Smooth muscle cell (in vitro differentiated cells): Measurements from ENCODE around the gene MDK. TPM values are rescaled to one million over a fixed set of nuclear protein-coding genes. Genes with fewer than 3 reads are reported as not detected.

Experiments
- DNase-seq: peaks from one replicate; lab custom pipeline; 2025; ENCODE audit not compliant: unreplicated experiment; lab: John Stamatoyannopoulos, UW
- H2AFZ ChIP-seq: fragments of 200-600 bp; sonication (generic); 2 replicates; pipeline ENCODE4 v1.6.0; 2016; ENCODE audit warnings: antibody characterized with exemption, low read depth, mild to moderate bottlenecking
- H3F3A ChIP-seq: fragments of 200-600 bp; sonication (generic); 2 replicates; pipeline ENCODE4 v1.6.0; 2017; ENCODE audit warnings: antibody characterized with exemption, low read depth
- H3K27ac ChIP-seq: fragments of 200-600 bp; sonication (generic); 2 replicates; pipeline ENCODE4 v1.5.1; 2016; ENCODE audit warnings: low read depth, mild to moderate bottlenecking
- H3K27me3 ChIP-seq: fragments of 200-600 bp; sonication (generic); 2 replicates; pipeline ENCODE4 v1.6.1; 2016; ENCODE audit warnings: low read depth, mild to moderate bottlenecking
- H3K36me3 ChIP-seq: fragments of 200-600 bp; sonication (generic); 2 replicates; pipeline ENCODE4 v1.5.1; 2016; ENCODE audit warnings: low read depth
- H3K4me1 ChIP-seq: fragments of 200-600 bp; sonication (generic); 2 replicates; pipeline ENCODE4 v1.5.1; 2016; ENCODE audit warnings: low read depth
- H3K4me2 ChIP-seq: fragments of 200-600 bp; sonication (generic); 2 replicates; pipeline ENCODE4 v1.6.0; 2016; ENCODE audit warnings: mild to moderate bottlenecking
- H3K4me3 ChIP-seq: fragments of 200-600 bp; sonication (generic); 2 replicates; pipeline ENCODE4 v1.5.1; 2016; ENCODE audit warnings: mild to moderate bottlenecking
- H3K79me2 ChIP-seq: fragments of 200-600 bp; sonication (generic); 2 replicates; pipeline ENCODE4 v1.6.0; 2016; ENCODE audit warnings: low read depth, mild to moderate bottlenecking
- H3K9ac ChIP-seq: fragments of 200-600 bp; sonication (generic); 2 replicates; pipeline ENCODE4 v1.6.0; 2016; ENCODE audit warnings: low read depth
- H3K9me3 ChIP-seq: fragments of 200-600 bp; sonication (generic); replicated peaks from 2 replicates; pipeline ENCODE4 v1.5.1; 2016; ENCODE audit warnings: low read depth
- H4K20me1 ChIP-seq: fragments of 200-600 bp; sonication (generic); 2 replicates; pipeline ENCODE4 v1.6.0; 2016; ENCODE audit warnings: low read depth
- WGBS: methylation state at CpG from one replicate; pipeline ENCODE4 v1.1.7; 2016; ENCODE audit warnings: low lambda C conversion rate; 5-methylcytosine and 5-hydroxymethylcytosine counted together
- polyA plus RNA-seq: library from polyadenylated mRNA; unstranded; fragments of >200 nt; fragmentation: Nextera tagmentation; extraction: Ambion mirVana; gene quantifications from 2 replicates; pipeline ENCODE4 v1.2.1, GENCODE V29; 2016
- total RNA-seq: library from RNA; depleted of rRNA; stranded (reverse); fragments of >200 nt; gene quantifications from 2 replicates; pipeline ENCODE4 v1.2.3, GENCODE V29; 2014
- TF ChIP-seq, protein P1 (sequence below): fragments of 200-600 bp; sonication (generic); IDR thresholded peaks from 2 replicates; pipeline ENCODE4 v1.5.1; 2017; ENCODE audit warnings: borderline replicate concordance, mild to moderate bottlenecking, antibody characterized with exemption; ENCODE audit not compliant: insufficient read depth, poor library complexity, severe bottlenecking

The MDK gene
- total and polyA plus RNA-seq, 2 experiments from 2014 or later = 490 to 667 TPM

- peaks cover 15% of the 10 kb centered on the region for H4K20me1 ChIP-seq
- peaks cover 20% of the 10 kb centered on the region for H3K4me1 ChIP-seq
- H3K27ac ChIP-seq = no peak overlapping the region
- no peak overlapping the region for H2AFZ ChIP-seq
- no peaks in the 10 kb centered on the region for H3K79me2 ChIP-seq
- H3K4me2 ChIP-seq = no peak overlapping the region
- no peak overlapping the region for H3K4me3 ChIP-seq
- no peak overlapping the region for H3K9ac ChIP-seq
- H3K27me3 ChIP-seq = no peaks in the 10 kb centered on the region
- no peaks in the 10 kb centered on the region for H3K9me3 ChIP-seq
- H3K36me3 ChIP-seq = no peaks in the 10 kb centered on the region
- no peak for DNase-seq
- H3F3A ChIP-seq = no peaks in the 10 kb centered on the region
- 57% methylated on average over 8 of the region's 8 CpGs for WGBS
- TF ChIP-seq, protein P1, sequence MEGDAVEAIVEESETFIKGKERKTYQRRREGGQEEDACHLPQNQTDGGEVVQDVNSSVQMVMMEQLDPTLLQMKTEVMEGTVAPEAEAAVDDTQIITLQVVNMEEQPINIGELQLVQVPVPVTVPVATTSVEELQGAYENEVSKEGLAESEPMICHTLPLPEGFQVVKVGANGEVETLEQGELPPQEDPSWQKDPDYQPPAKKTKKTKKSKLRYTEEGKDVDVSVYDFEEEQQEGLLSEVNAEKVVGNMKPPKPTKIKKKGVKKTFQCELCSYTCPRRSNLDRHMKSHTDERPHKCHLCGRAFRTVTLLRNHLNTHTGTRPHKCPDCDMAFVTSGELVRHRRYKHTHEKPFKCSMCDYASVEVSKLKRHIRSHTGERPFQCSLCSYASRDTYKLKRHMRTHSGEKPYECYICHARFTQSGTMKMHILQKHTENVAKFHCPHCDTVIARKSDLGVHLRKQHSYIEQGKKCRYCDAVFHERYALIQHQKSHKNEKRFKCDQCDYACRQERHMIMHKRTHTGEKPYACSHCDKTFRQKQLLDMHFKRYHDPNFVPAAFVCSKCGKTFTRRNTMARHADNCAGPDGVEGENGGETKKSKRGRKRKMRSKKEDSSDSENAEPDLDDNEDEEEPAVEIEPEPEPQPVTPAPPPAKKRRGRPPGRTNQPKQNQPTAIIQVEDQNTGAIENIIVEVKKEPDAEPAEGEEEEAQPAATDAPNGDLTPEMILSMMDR = no peak
These were observed 39.9 kb downstream of the MDK start for GRCh38 chr11:46421257-46421880.

GRCh38 chr11:46422588-46422987 is 41.1 kb downstream of the MDK start:
- 52% methylated on average over 7 of the region's 7 CpGs for WGBS
- peaks cover 14% of the 10 kb centered on the region for H4K20me1 ChIP-seq
- H3K9ac ChIP-seq = no peak overlapping the region
- TF ChIP-seq, protein P1 = no peak
- H2AFZ ChIP-seq = no peak overlapping the region
- H3K4me1 ChIP-seq = peaks cover 8% of the 10 kb centered on the region
- no peaks in the 10 kb centered on the region for H3K79me2 ChIP-seq
- no peak for DNase-seq
- H3K27me3 ChIP-seq = no peaks in the 10 kb centered on the region
- H3K9me3 ChIP-seq = no peaks in the 10 kb centered on the region
- no peaks in the 10 kb centered on the region for H3K36me3 ChIP-seq
- H3K27ac ChIP-seq = no peak overlapping the region
- no peak overlapping the region for H3K4me2 ChIP-seq
- no peaks in the 10 kb centered on the region for H3F3A ChIP-seq
- H3K4me3 ChIP-seq = no peak overlapping the region

GRCh38 chr11:46426233-46426991 is 44.9 kb downstream of the MDK start:
- H3F3A ChIP-seq = no peaks in the 10 kb centered on the region
- H3K4me3 ChIP-seq = no peak overlapping the region
- DNase-seq = no peak
- TF ChIP-seq, protein P1 = no peak
- H2AFZ ChIP-seq = no peak overlapping the region
- WGBS = 83% methylated on average over 4 of the region's 4 CpGs
- no peak overlapping the region for H3K9ac ChIP-seq
- peaks cover 6% of the 10 kb centered on the region for H3K4me1 ChIP-seq
- no peak overlapping the region for H3K4me2 ChIP-seq
- H4K20me1 ChIP-seq = peaks cover 7% of the 10 kb centered on the region
- no peak overlapping the region for H3K27ac ChIP-seq
- H3K79me2 ChIP-seq = no peaks in the 10 kb centered on the region
- no peaks in the 10 kb centered on the region for H3K36me3 ChIP-seq
- no peaks in the 10 kb centered on the region for H3K27me3 ChIP-seq
- no peaks in the 10 kb centered on the region for H3K9me3 ChIP-seq
